Skeletal muscle satellite cell (primary cell): Measurements from ENCODE around the gene PPP3CA.

ENCODE experiments used
- H3K27me3 ChIP-seq: 2 replicates; pipeline ENCODE4 v1.7.0; 2013; ENCODE audit warnings: low read length; ENCODE audit not compliant: control insufficient read depth, insufficient read depth
- H3K36me3 ChIP-seq: 2 replicates; pipeline ENCODE4 v1.7.0; 2013; ENCODE audit warnings: mild to moderate bottlenecking, control low read depth, low read length; ENCODE audit not compliant: insufficient read depth
- H3K4me1 ChIP-seq: 2 replicates; pipeline ENCODE4 v1.7.0; 2013; ENCODE audit warnings: low read length; ENCODE audit not compliant: control insufficient read depth, insufficient read depth
- H3K4me2 ChIP-seq: 2 replicates; pipeline ENCODE4 v1.7.0; 2013; ENCODE audit warnings: mild to moderate bottlenecking, low read length
- H3K4me3 ChIP-seq: 2 replicates; pipeline ENCODE4 v1.7.0; 2013; ENCODE audit warnings: low read length
- H3K9ac ChIP-seq: 2 replicates; pipeline ENCODE4 v1.7.0; 2013; ENCODE audit warnings: mild to moderate bottlenecking, low read depth, low read length, moderate library complexity
- H3K9me3 ChIP-seq: replicated peaks from 2 replicates; pipeline ENCODE4 v1.7.0; 2013; ENCODE audit warnings: mild to moderate bottlenecking, control low read depth, low read length

Gene PPP3CA

DNA sequence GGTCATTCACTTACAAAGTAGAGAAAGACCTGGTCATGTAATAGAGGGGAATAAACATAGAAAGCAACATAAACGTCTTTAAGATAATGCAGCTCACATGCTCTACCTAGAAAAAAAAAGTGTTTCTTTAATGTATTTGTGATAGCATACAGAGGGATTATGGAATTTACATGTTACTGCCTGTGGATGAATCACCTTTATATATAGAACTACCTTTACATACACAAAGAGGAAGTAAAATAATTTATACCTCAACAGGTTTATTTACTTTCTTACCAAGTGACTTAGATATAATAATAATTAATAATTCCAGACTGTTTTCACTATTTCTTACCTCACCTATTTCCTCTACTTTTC lies 81.5 kb downstream of the PPP3CA start:
- H3K4me3 ChIP-seq: no peak overlapping the region
- no peaks in the 10 kb centered on the region for H3K27me3 ChIP-seq
- H3K9me3 ChIP-seq: no peaks in the 10 kb centered on the region
- H3K36me3 ChIP-seq: no peaks in the 10 kb centered on the region
- H3K9ac ChIP-seq: no peak overlapping the region
- H3K4me1 ChIP-seq: no peaks in the 10 kb centered on the region
- no peak overlapping the region for H3K4me2 ChIP-seq

- Histone ChIP-seq H3K4me1 (peaks cover 1% of the 10 kb centered on the region), H3K9me3 (no peaks in the 10 kb centered on the region), H3K9ac (no peak overlapping the region), H3K36me3 (no peaks in the 10 kb centered on the region), H3K4me2 (no peak overlapping the region), H3K4me3 (no peak overlapping the region), H3K27me3 (no peaks in the 10 kb centered on the region)
These were observed 82.1 kb downstream of the PPP3CA start for GRCh38 chr4:101264993-101265815.

- H3K9me3 ChIP-seq: no peaks in the 10 kb centered on the region
- no peak overlapping the region for H3K4me2 ChIP-seq
- no peaks in the 10 kb centered on the region for H3K36me3 ChIP-seq
- H3K27me3 ChIP-seq: no peaks in the 10 kb centered on the region
- H3K9ac ChIP-seq: no peak overlapping the region
- H3K4me3 ChIP-seq: no peak overlapping the region
- peaks cover 7% of the 10 kb centered on the region for H3K4me1 ChIP-seq
These were observed 82.8 kb downstream of the PPP3CA start for GRCh38 chr4:101264512-101264911.

DNA sequence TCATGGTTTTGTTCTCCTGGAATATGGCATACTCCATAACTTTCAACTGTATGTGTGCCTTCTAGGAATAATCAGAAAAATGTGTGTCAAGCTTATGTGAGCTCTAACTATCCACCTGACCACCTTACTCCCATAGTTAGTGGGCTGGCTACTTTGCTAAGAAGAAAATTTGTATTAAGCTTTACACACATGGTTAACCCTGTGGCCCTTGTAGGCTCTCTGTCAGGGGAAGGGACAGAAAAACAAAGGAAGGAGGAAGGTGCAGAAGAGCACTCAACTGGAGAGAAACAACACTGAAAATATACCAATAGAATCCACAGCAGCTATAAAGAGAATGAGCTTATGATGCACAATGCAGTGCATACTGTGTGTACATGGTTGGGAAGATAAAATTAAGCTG lies 84.6 kb downstream of the PPP3CA start:
- H3K27me3 ChIP-seq: no peaks in the 10 kb centered on the region
- H3K9ac ChIP-seq: no peak overlapping the region
- peaks cover 7% of the 10 kb centered on the region for H3K4me1 ChIP-seq
- no peak overlapping the region for H3K4me2 ChIP-seq
- H3K4me3 ChIP-seq: no peak overlapping the region
- H3K36me3 ChIP-seq: no peaks in the 10 kb centered on the region
- no peaks in the 10 kb centered on the region for H3K9me3 ChIP-seq

- no peaks in the 10 kb centered on the region for H3K27me3 ChIP-seq
- no peaks in the 10 kb centered on the region for H3K36me3 ChIP-seq
- peaks cover 7% of the 10 kb centered on the region for H3K4me1 ChIP-seq
- no peak overlapping the region for H3K4me3 ChIP-seq
- no peak overlapping the region for H3K4me2 ChIP-seq
- H3K9ac ChIP-seq: no peak overlapping the region
- no peaks in the 10 kb centered on the region for H3K9me3 ChIP-seq
These were observed 87.5 kb downstream of the PPP3CA start for GRCh38 chr4:101259876-101260275.

DNA sequence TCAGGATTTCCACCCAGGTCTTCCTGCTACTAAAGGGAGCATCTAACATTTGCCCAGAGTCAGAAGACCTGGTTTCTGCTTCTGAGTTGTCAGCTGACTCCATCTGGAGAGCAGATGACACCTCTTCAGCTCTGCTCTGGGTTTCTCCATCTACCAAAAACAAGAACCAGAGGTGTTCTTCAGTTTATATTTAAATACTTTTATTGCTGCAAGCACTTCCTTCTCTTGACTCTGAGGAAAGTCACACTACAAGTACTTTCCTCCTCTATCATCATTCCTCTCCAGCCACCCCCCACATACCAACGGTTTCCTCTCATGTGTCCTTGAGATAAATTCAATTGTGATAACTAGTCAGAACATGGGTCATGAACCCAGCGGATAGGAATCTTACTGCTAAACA lies 88.4 kb downstream of the PPP3CA start:
- Histone ChIP-seq H3K4me2 (no peak overlapping the region), H3K9me3 (no peaks in the 10 kb centered on the region), H3K27me3 (no peaks in the 10 kb centered on the region), H3K4me3 (no peak overlapping the region), H3K4me1 (peaks cover 7% of the 10 kb centered on the region), H3K9ac (no peak overlapping the region), H3K36me3 (no peaks in the 10 kb centered on the region)

- Histone ChIP-seq H3K4me1 (peaks cover 7% of the 10 kb centered on the region), H3K36me3 (no peaks in the 10 kb centered on the region), H3K27me3 (no peaks in the 10 kb centered on the region), H3K4me3 (no peak overlapping the region), H3K4me2 (no peak overlapping the region), H3K9ac (no peak overlapping the region), H3K9me3 (no peaks in the 10 kb centered on the region)
These were observed 91.1 kb downstream of the PPP3CA start for GRCh38 chr4:101256222-101256621.

- no peak overlapping the region for H3K9ac ChIP-seq
- no peak overlapping the region for H3K4me3 ChIP-seq
- no peaks in the 10 kb centered on the region for H3K9me3 ChIP-seq
- no peaks in the 10 kb centered on the region for H3K27me3 ChIP-seq
- H3K36me3 ChIP-seq: no peaks in the 10 kb centered on the region
- H3K4me2 ChIP-seq: no peak overlapping the region
- peaks cover 1% of the 10 kb centered on the region for H3K4me1 ChIP-seq
These were observed 92.5 kb downstream of the PPP3CA start for GRCh38 chr4:101254776-101255175.

- no peaks in the 10 kb centered on the region for H3K4me1 ChIP-seq
- H3K4me2 ChIP-seq: no peak overlapping the region
- no peaks in the 10 kb centered on the region for H3K27me3 ChIP-seq
- H3K9me3 ChIP-seq: no peaks in the 10 kb centered on the region
- H3K9ac ChIP-seq: no peak overlapping the region
- H3K4me3 ChIP-seq: no peak overlapping the region
- H3K36me3 ChIP-seq: no peaks in the 10 kb centered on the region
These were observed 94.2 kb downstream of the PPP3CA start for GRCh38 chr4:101253121-101253520.

DNA sequence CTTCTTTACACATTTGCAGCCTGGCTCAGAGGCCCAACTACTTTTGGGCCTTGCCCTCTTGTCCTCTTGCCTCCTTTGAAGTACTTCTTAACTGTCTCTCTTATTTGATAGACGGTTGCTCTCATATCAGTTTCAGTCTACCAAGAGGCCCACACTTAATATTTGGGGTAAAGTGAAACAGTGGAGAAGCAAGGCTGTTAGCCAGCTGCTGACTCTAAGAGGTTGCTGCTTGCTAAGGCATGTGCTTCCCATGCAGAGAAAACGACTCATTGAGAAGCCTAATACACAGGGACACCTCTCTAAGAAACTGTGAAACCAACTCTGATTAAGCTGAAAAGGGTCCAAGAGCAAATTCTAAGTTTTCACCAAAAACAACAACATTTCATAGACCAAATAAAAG lies 94.6 kb downstream of the PPP3CA start:
- H3K36me3 ChIP-seq: no peaks in the 10 kb centered on the region
- no peaks in the 10 kb centered on the region for H3K27me3 ChIP-seq
- no peak overlapping the region for H3K9ac ChIP-seq
- no peaks in the 10 kb centered on the region for H3K9me3 ChIP-seq
- no peaks in the 10 kb centered on the region for H3K4me1 ChIP-seq
- no peak overlapping the region for H3K4me2 ChIP-seq
- H3K4me3 ChIP-seq: no peak overlapping the region

DNA sequence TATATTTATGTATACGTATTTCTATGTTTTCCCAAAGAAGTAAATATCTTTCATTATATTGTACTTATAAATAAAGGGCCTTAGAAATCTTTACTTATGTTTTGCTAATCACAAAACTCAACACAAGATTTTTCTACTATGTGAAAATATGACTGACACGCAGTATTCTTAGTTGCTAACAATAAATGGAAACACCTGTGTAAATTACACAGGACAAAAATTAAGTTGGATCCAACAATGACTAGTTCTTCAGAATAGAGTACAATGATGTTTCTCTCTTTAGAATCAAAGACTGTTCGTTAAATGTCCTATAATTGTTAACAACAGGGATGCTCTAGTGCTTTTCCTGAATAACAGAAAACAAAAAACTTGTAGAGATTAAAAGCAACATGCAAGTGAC lies 96.1 kb downstream of the PPP3CA start:
- H3K4me1 ChIP-seq: no peaks in the 10 kb centered on the region
- H3K9me3 ChIP-seq: no peaks in the 10 kb centered on the region

DNA sequence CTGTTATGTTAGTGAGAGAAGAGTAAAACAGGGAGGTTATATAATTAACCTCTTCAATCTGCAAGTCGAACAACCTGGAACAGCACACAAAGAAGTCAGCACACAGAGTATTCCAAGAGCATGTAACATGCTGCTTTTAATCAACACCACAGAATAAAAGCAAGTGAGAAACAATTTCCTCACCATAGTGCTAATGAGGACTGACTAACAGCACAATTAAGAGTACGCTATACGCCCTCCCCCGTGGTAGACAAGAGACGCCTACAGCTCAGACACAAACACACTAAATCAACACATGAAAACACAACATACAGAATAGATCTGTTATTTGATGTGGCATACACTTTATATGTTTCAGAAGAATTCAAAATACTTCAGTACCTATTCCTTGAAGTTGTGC lies 103.0 kb downstream of the PPP3CA start:
- H3K4me3 ChIP-seq: no peak overlapping the region
- no peaks in the 10 kb centered on the region for H3K36me3 ChIP-seq
- no peak overlapping the region for H3K4me2 ChIP-seq
- H3K9ac ChIP-seq: no peak overlapping the region
- H3K27me3 ChIP-seq: no peaks in the 10 kb centered on the region
- H3K9me3 ChIP-seq: no peaks in the 10 kb centered on the region
- peaks cover 6% of the 10 kb centered on the region for H3K4me1 ChIP-seq

More for the DNA sequence above, 96.1 kb downstream of the PPP3CA start:
- H3K4me2 ChIP-seq: no peak overlapping the region
- no peaks in the 10 kb centered on the region for H3K36me3 ChIP-seq
- H3K9ac ChIP-seq: no peak overlapping the region
- H3K27me3 ChIP-seq: no peaks in the 10 kb centered on the region
- no peak overlapping the region for H3K4me3 ChIP-seq
